ENCODE measurements around the gene SLC16A5. TPM values are rescaled to one million over a fixed set of nuclear protein-coding genes. Genes with fewer than 3 reads are reported as not detected.

Gene SLC16A5
- total and polyA plus RNA-seq, 8 donors, result 2.2 to 8.8 (median 4.4) TPM

- intact Hi-C loops (cut with DNase I), result no loop called here
- FAIRE-seq, result no peak
- no peak overlapping the region for H3K4me3 ChIP-seq
- H3K27ac ChIP-seq, result no peak overlapping the region
- no peaks in the 10 kb centered on the region for H3K36me3 ChIP-seq
- ATAC-seq, result no peak
- no peaks in the 10 kb centered on the region for H3K4me1 ChIP-seq
- H3K9me3 ChIP-seq, result no peaks in the 10 kb centered on the region
- no peaks in the 10 kb centered on the region for H3K27me3 ChIP-seq
- DNase-seq, result no peak
- no peak for TF ChIP-seq CTCF (IDR thresholded peaks at IDR 0.05)
- 63 to 74% methylated on average over 12 of the region's 12 CpGs for WGBS, 2 donors
These were observed 14.6 kb downstream of the SLC16A5 start for GRCh38 chr17:75102385-75102821.

GRCh38 chr17:75103601-75104554, 16.1 kb downstream of the SLC16A5 start:
- no peaks in the 10 kb centered on the region for H3K27me3 ChIP-seq
- no peak for TF ChIP-seq CTCF (IDR thresholded peaks at IDR 0.05)
- no peaks in the 10 kb centered on the region for H3K36me3 ChIP-seq
- H3K9me3 ChIP-seq, result no peaks in the 10 kb centered on the region
- ATAC-seq (no peak), DNase-seq (no peak), FAIRE-seq (no peak)
- H3K27ac ChIP-seq, result no peak overlapping the region
- 83 to 91% methylated on average over 13 to 14 of the region's 14 CpGs for WGBS, 2 donors
- peaks cover 0 to under 1% (median 0%) of the 10 kb centered on the region in 3 donors for H3K4me1 ChIP-seq
- H3K4me3 ChIP-seq, result no peak overlapping the region
- intact Hi-C loops (cut with DNase I), result no loop called here

GRCh38 chr17:75105126-75106080, 17.6 kb downstream of the SLC16A5 start:
- peak; percentile 66 to 75 (median 69) for ATAC-seq
- no peaks in the 10 kb centered on the region for H3K27me3 ChIP-seq

GRCh38 chr17:75108193-75108592, 20.4 kb downstream of the SLC16A5 start:
- Histone ChIP-seq H3K27me3 (no peaks in the 10 kb centered on the region), H3K4me1 (peaks cover 0 to 6% (median 5%) of the 10 kb centered on the region in 3 donors), H3K27ac (no peak overlapping the region), H3K36me3 (no peaks in the 10 kb centered on the region), H3K4me3 (no peak overlapping the region), H3K9me3 (no peaks in the 10 kb centered on the region)
- 79 to 88% methylated on average over 2 of the region's 2 CpGs for WGBS, 2 donors
- intact Hi-C loops (cut with DNase I), result no loop called here
- TF ChIP-seq CTCF (IDR thresholded peaks at IDR 0.05), result no peak
- no peak for ATAC-seq
- no peak for FAIRE-seq
- no peak for DNase-seq

More at GRCh38 chr17:75105126-75106080, 17.6 kb downstream of the SLC16A5 start:
- WGBS, 2 donors, result 39 to 41% methylated on average over 19 to 20 of the region's 20 CpGs
- peak in 4 of 6 donors; percentile 56 to 77 (median 73) for DNase-seq
- H3K36me3 ChIP-seq, result no peaks in the 10 kb centered on the region
- peak; percentile 66 to 87 (median 78) for TF ChIP-seq CTCF (IDR thresholded peaks at IDR 0.05)
- H3K27ac ChIP-seq, result no peak overlapping the region
- H3K9me3 ChIP-seq, result no peaks in the 10 kb centered on the region
- no peak for FAIRE-seq
- intact Hi-C loops (cut with DNase I), result no loop called here
- H3K4me3 ChIP-seq, result no peak overlapping the region
- peaks cover 0 to 6% (median 5%) of the 10 kb centered on the region in 3 donors for H3K4me1 ChIP-seq

All from pancreas (tissue), 10 donors.